ENCODE data around the gene CELF1. TPM values are rescaled to one million over a fixed set of nuclear protein-coding genes. Genes with fewer than 3 reads are reported as not detected.
A peak's percentile ranks its signal among the peaks of the same experiment; 100 is the strongest.

CELF1 gene
- total RNA-seq, 4 donors from 2014 or later, result 82.2 to 146 (median 106) TPM

DNA sequence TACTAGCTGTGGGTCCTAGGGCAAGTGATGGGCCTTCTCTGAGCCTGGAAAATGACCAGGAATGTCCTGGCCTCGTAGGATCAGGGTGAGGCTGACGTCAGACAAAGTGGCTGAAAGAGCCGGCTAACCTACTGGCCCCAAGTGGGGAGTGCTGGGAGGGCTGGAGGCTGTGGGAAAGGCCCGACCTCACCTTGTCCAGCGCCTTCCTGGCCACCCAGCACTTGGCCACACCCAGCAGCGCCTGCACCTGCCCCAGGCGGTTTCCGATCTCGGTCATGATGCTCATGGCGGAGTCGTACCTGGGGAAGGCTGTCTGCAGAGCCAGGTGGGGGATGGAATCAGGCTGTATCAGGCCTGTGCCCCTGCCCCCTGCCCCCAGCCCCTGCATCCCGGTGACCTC is 111.5 kb downstream of the CELF1 start:
- Histone ChIP-seq H3K27ac (no peak overlapping the region), H3K4me3 (no peak overlapping the region), H3K4me1 (peaks cover 0 to 10% (median 0%) of the 10 kb centered on the region in 3 donors), H3K36me3 (no peaks in the 10 kb centered on the region), H3K9me3 (no peaks in the 10 kb centered on the region), H3K27me3 (no peaks in the 10 kb centered on the region)
- 100% methylated on average over 1 of the region's 12 CpGs; no CpG with 5 or more reads in 1 of the 2 donors for WGBS, 2 donors (ENCODE audit: low coverage in 1 of 2)
- ATAC-seq, result no peak
- TF ChIP-seq CTCF (IDR thresholded peaks at IDR 0.05) (no peak), POLR2A (IDR thresholded peaks at IDR 0.05) (no peak), EP300 (IDR thresholded peaks at IDR 0.05) (no peak), POLR2AphosphoS5 (IDR thresholded peaks at IDR 0.05) (no peak)

GRCh38 chr11:47440054-47440476 is 112.9 kb downstream of the CELF1 start:
- Histone ChIP-seq H3K27ac (no peak overlapping the region), H3K36me3 (no peaks in the 10 kb centered on the region), H3K4me3 (no peak overlapping the region), H3K4me1 (peaks cover 0 to 10% (median 0%) of the 10 kb centered on the region in 3 donors), H3K9me3 (no peaks in the 10 kb centered on the region), H3K27me3 (no peaks in the 10 kb centered on the region)
- WGBS, 2 donors (ENCODE audit: low coverage in 1 of 2), result 100% methylated on average over 1 of the region's 2 CpGs; no CpG with 5 or more reads in 1 of the 2 donors
- no peak for TF ChIP-seq CTCF (IDR thresholded peaks at IDR 0.05)
- TF ChIP-seq POLR2A (IDR thresholded peaks at IDR 0.05), result no peak
- no peak for TF ChIP-seq POLR2AphosphoS5 (IDR thresholded peaks at IDR 0.05)
- TF ChIP-seq EP300 (IDR thresholded peaks at IDR 0.05), result no peak
- ATAC-seq, result no peak

DNA sequence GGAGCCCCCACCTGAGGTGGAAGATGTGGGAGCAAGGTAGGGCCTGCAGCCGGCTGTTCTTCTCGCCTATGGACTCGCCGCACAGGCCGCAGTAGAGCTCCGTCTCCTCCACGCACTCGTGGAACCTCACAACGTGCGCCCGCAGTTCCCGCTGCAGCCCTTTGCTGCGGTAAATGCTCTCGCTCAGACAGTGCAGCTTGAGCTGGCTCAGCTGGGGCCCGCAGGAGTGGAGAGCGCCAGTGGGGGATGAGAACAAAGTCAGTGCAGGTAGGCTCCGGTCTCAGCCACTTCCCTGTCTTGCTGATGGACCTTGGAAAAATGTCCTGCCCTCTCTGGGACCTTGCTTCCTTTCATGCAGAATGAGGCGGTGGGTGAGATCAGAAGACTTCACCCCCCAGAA is 114.2 kb downstream of the CELF1 start:
- no peaks in the 10 kb centered on the region for H3K27me3 ChIP-seq
- H3K9me3 ChIP-seq, result no peaks in the 10 kb centered on the region
- no peak overlapping the region for H3K27ac ChIP-seq
- no peak for ATAC-seq
- TF ChIP-seq POLR2A (IDR thresholded peaks at IDR 0.05) (no peak), POLR2AphosphoS5 (IDR thresholded peaks at IDR 0.05) (no peak), CTCF (IDR thresholded peaks at IDR 0.05) (no peak), EP300 (IDR thresholded peaks at IDR 0.05) (no peak)
- no peak overlapping the region for H3K4me3 ChIP-seq
- no peaks in the 10 kb centered on the region for H3K36me3 ChIP-seq
- H3K4me1 ChIP-seq, result peaks cover 0 to 18% (median 0%) of the 10 kb centered on the region in 3 donors
- 83% methylated on average over 7 of the region's 18 CpGs; no CpG with 5 or more reads in 1 of the 2 donors for WGBS, 2 donors (ENCODE audit: low coverage in 1 of 2)

- TF ChIP-seq POLR2A (IDR thresholded peaks at IDR 0.05) (no peak), POLR2AphosphoS5 (IDR thresholded peaks at IDR 0.05) (no peak)
- Histone ChIP-seq H3K36me3 (no peaks in the 10 kb centered on the region), H3K4me3 (no peak overlapping the region), H3K27ac (peak overlapping the region in 1 of 4 donors; percentile 6), H3K9me3 (no peaks in the 10 kb centered on the region), H3K27me3 (no peaks in the 10 kb centered on the region), H3K4me1 (peaks cover 0 to 18% (median 0%) of the 10 kb centered on the region in 3 donors)
- WGBS, 2 donors (ENCODE audit: low coverage in 1 of 2), result 53 to 67% methylated on average over 1 to 4 of the region's 16 CpGs
- ATAC-seq, result no peak
Observed at GRCh38 chr11:47437746-47438418, 115.0 kb downstream of the CELF1 start.

DNA sequence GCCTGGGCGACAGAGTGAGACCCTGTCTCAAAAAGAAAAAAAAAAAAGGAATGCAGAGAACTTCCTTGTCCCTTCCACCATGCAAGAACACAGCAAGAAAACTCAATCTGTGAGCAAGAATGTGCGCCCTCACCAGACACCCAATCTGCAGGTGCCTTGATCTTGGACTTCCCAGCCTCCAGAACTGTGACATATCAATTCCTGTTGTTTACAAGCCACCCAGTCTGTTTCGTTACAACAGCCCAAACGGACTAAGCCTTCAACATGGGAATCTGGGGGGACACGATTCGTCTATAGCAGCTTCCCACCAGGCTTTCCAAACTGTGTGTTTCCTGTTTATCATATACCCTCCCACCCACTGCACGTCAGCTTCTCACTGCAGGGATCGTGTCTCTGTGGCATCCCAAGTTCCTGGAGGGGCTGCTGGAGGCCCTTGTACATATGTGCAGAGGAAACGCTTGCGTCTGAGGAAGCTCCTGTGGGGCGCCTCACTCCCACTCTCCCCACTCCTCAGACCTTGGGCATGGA is 115.7 kb downstream of the CELF1 start:
- Histone ChIP-seq H3K4me1 (peaks cover 0 to 18% (median 0%) of the 10 kb centered on the region in 3 donors), H3K36me3 (no peaks in the 10 kb centered on the region), H3K9me3 (no peaks in the 10 kb centered on the region), H3K27ac (peak overlapping the region in 1 of 4 donors; percentile 6), H3K4me3 (no peak overlapping the region), H3K27me3 (no peaks in the 10 kb centered on the region)
- WGBS, 2 donors (ENCODE audit: low coverage in 1 of 2), result 69 to 90% methylated on average over 4 to 7 of the region's 11 CpGs
- TF ChIP-seq CTCF (IDR thresholded peaks at IDR 0.05), result no peak
- no peak for TF ChIP-seq POLR2A (IDR thresholded peaks at IDR 0.05)
- no peak for TF ChIP-seq POLR2AphosphoS5 (IDR thresholded peaks at IDR 0.05)
- TF ChIP-seq EP300 (IDR thresholded peaks at IDR 0.05), result no peak
- ATAC-seq, result no peak

All from gastroesophageal sphincter (tissue), 4 donors.